HUDEP-2 (cell line): ENCODE results near the gene PSMD14.

Experiments
- DNase-seq, 76 experiments: peaks; one replicate each; lab custom pipeline; 2025; ENCODE audit not compliant: unreplicated experiment in 76 of 76; lab: John Stamatoyannopoulos, UW

PSMD14 gene

DNA sequence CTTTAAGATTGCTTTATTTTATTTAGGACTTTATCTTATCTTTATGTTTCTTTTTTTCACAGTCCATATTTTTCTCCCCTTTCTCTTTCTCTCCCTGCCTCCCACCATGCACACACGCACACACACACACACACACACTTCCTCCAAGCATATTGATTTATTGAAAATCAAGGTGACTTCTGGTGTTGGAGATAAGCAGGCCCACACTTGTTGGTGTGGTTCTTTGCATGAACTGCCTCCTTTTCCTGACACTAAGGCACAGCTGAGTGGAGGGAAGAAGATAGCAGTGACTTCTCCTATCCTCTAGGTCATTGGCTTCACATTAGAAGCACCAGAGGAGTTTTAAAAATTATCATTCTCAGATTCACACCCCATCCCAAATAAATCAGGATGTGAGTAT is 125.9 kb downstream of the PSMD14 start:
- DNase-seq, result no peak

- no peak for DNase-seq
These were observed 128.2 kb downstream of the PSMD14 start for GRCh38 chr2:161436411-161436810.

- no peak for DNase-seq
These were observed 130.4 kb downstream of the PSMD14 start for GRCh38 chr2:161438598-161438997.

DNA sequence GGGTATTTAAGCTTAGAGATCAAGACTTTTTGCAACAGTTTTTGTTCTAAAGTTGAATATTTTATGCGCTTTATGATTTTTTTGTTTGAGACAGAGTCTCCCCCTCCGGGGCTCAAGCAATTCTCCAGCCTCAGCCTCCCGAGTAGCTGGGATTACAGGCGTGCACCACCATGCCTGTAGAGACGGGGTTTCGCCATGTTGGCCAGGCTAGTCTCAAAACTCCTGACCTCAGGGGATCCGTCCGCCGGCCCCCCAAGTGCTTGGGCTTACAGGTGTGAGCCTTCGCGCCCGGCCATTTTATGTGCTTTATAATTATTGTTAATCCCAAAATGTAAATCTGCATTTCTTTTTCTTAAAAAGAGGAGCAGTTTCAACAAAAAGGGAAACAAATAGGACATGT is 136.9 kb downstream of the PSMD14 start:
- no peak for DNase-seq

GRCh38 chr2:161448431-161448830 is 140.2 kb downstream of the PSMD14 start:
- no peak for DNase-seq
